Endothelial cell of umbilical vein (primary cell): ENCODE data around the gene CNTNAP1. TPM values are rescaled to one million over a fixed set of nuclear protein-coding genes. Genes with fewer than 3 reads are reported as not detected.

Source experiments
- BruUV-seq: library from RNA; stranded (reverse); fragments of 400-500 nt; replicated peaks from 2 replicates; lab custom pipeline; 2021; lab: Mats Ljungman, UMichigan
- CTCF ChIA-PET: fragments of 300-600, 350-600 bp; sonication (Branson Sonifier 250); formaldehyde crosslinking; loops from one replicate; lab custom pipeline; 2021; ENCODE audit warnings: antibody characterized with exemption, inconsistent platforms; lab: Charles Lee
- POLR2A ChIA-PET: fragments of 300-600, 350-600 bp; sonication (Branson Sonifier 250); formaldehyde crosslinking; loops from one replicate; lab custom pipeline; 2021; ENCODE audit warnings: antibody characterized with exemption, inconsistent platforms; lab: Charles Lee
- DNase-seq: peaks from one replicate; pipeline ENCODE4 v3.0.0-alpha.2; 2011; ENCODE audit warnings: low read depth, low spot score
- FAIRE-seq: peaks from 2 replicates; lab custom pipeline; 2011; peaks lifted over from hg19 to GRCh38; lab: Jason Lieb, UNC
- H2AFZ ChIP-seq: 2 replicates; pipeline ENCODE4 v1.6.0; 2012; ENCODE audit warnings: low read depth, low read length, control low read depth, inconsistent platforms
- H3K27ac ChIP-seq: 2 replicates; pipeline ENCODE4 v1.5.1; 2011; ENCODE audit warnings: low read depth, mild to moderate bottlenecking, control low read depth, low read length, moderate library complexity; ENCODE audit not compliant: insufficient read depth
- H3K27me3 ChIP-seq, 2 experiments: 2 replicates each; pipeline versions ENCODE4 v1.6.0 to v1.6.1; 2011; ENCODE audit warnings: low read length in 2 of 2, mixed read lengths in 1 of 2; ENCODE audit not compliant: control insufficient read depth in 2 of 2, insufficient read depth in 2 of 2
- H3K36me3 ChIP-seq, 2 experiments: 2 replicates in 1 of 2; 3 replicates in 1 of 2; pipeline ENCODE4 v1.5.1; 2011; ENCODE audit warnings: low read length in 2 of 2, mild to moderate bottlenecking in 1 of 2, moderate library complexity in 1 of 2; ENCODE audit not compliant: control insufficient read depth in 2 of 2, insufficient read depth in 2 of 2; ENCODE audit errors: extremely low read depth in 1 of 2
- H3K4me1 ChIP-seq: 3 replicates; pipeline ENCODE4 v1.5.1; 2011; ENCODE audit warnings: mild to moderate bottlenecking, low read length; ENCODE audit not compliant: control insufficient read depth, insufficient read depth; ENCODE audit errors: extremely low read depth
- H3K4me2 ChIP-seq: 2 replicates; pipeline ENCODE4 v1.6.1; 2011; ENCODE audit warnings: low read length, control low read depth, mixed read lengths; ENCODE audit not compliant: insufficient read depth
- H3K4me3 ChIP-seq, 3 experiments: fragments of 200-600 bp in 1 of 3; sonication (generic), shearing (Covaris generic) in 1 of 3; replicated peaks in 1 of 3; 2 replicates each; pipeline ENCODE4 v1.5.1; 2011 to 2016; ENCODE audit warnings: control low read depth in 3 of 3, low read length in 3 of 3, mild to moderate bottlenecking in 2 of 3, inconsistent platforms in 1 of 3, low read depth in 1 of 3, moderate library complexity in 1 of 3; ENCODE audit not compliant: insufficient read depth in 1 of 3
- H3K79me2 ChIP-seq: 2 replicates; pipeline ENCODE4 v1.6.0; 2012; ENCODE audit warnings: low read length, inconsistent platforms; ENCODE audit not compliant: control insufficient read depth, insufficient read depth
- H3K9ac ChIP-seq: replicated peaks from 2 replicates; pipeline ENCODE3; 2011; ENCODE audit warnings: low read length, control low read depth; ENCODE audit not compliant: insufficient read depth; ENCODE audit errors: extremely low read depth
- H3K9me1 ChIP-seq: replicated peaks from 3 replicates; pipeline ENCODE4 v1.6.0; 2011; ENCODE audit warnings: mild to moderate bottlenecking, low read length; ENCODE audit not compliant: control insufficient read depth, insufficient read depth; ENCODE audit errors: extremely low read depth
- H3K9me3 ChIP-seq: replicated peaks from 2 replicates; pipeline ENCODE4 v1.5.1; 2012; ENCODE audit warnings: low read length, inconsistent platforms; ENCODE audit not compliant: control insufficient read depth, insufficient read depth
- H4K20me1 ChIP-seq: replicated peaks from 2 replicates; pipeline ENCODE3; 2011; ENCODE audit warnings: mild to moderate bottlenecking, low read length; ENCODE audit not compliant: control insufficient read depth, insufficient read depth; ENCODE audit errors: extremely low read depth
- EZH2 ChIP-seq: IDR thresholded peaks from 2 replicates; pipeline ENCODE4 v1.6.1; 2012; ENCODE audit warnings: borderline replicate concordance, low read depth, mild to moderate bottlenecking, moderate library complexity, low read length, inconsistent platforms; ENCODE audit not compliant: severe bottlenecking
- FOS ChIP-seq: IDR thresholded peaks from 2 replicates; pipeline ENCODE4 v1.6.1; 2011; ENCODE audit warnings: mild to moderate bottlenecking, low read length, moderate library complexity, borderline replicate concordance; ENCODE audit not compliant: insufficient read depth
- GATA2 ChIP-seq: IDR thresholded peaks from 2 replicates; pipeline ENCODE4 v1.7.0; 2011; ENCODE audit warnings: low read depth, mild to moderate bottlenecking, moderate library complexity, mixed read lengths, low read length; ENCODE audit not compliant: insufficient read length, insufficient read depth
- JUN ChIP-seq: IDR thresholded peaks from 2 replicates; pipeline ENCODE4 v1.6.1; 2011; ENCODE audit warnings: borderline replicate concordance, low read depth; ENCODE audit not compliant: insufficient read length, insufficient read depth
- MYC ChIP-seq: IDR thresholded peaks from one replicate; pipeline ENCODE4 v1.6.1; 2011; ENCODE audit warnings: mild to moderate bottlenecking, low read depth, low read length
- POLR2A ChIP-seq: IDR thresholded peaks from 2 replicates; pipeline ENCODE4 v1.6.1; 2012; ENCODE audit warnings: low read depth, mild to moderate bottlenecking, control low read depth, low read length
- POLR2AphosphoS5 ChIP-seq: IDR thresholded peaks from 2 replicates; pipeline ENCODE4 v1.6.1; 2012; ENCODE audit warnings: low read depth, mild to moderate bottlenecking, control low read depth, low read length, moderate library complexity; ENCODE audit not compliant: insufficient read depth
- dilution Hi-C: fragments of 300-500 bp; cut with MboI; formaldehyde crosslinking; loops from one replicate; pipeline ENCODE4 v1.15.0; 2019; ENCODE audit warnings: low sequenced_read_pairs; ENCODE audit not compliant: extremely low pct_ligation_motif_present
- intact Hi-C: fragments of 100-400 bp; cut with micrococcal nuclease; formaldehyde crosslinking; loops from one replicate; pipeline ENCODE4 v1.10.0; 2022
- polyA plus RNA-seq, 4 experiments: library from polyadenylated mRNA; depleted of rRNA in 3 of 4; stranded (reverse) in 3 of 4; unstranded in 1 of 4; fragments of >200 nt; gene quantifications; 2 replicates each; pipeline versions ENCODE4 v1.2.1 to v1.2.3, GENCODE V29; 2011 to 2012; ENCODE audit warnings: missing spikeins in 1 of 4
- total RNA-seq: library from RNA; stranded (reverse); gene quantifications from 2 replicates; pipeline ENCODE4 v1.2.3, GENCODE V29; 2021
- TF ChIP-seq, protein P1 (sequence below): IDR thresholded peaks from 2 replicates; pipeline ENCODE4 v1.6.1; 2011; ENCODE audit not compliant: insufficient read depth, insufficient read length
- TF ChIP-seq, protein P2 (sequence below), 2 donors: IDR thresholded peaks; 1 replicate in 1 of 2; 2 replicates in 1 of 2; pipeline ENCODE4 v1.5.1; 2011; ENCODE audit warnings: low read length in 2 of 2, mild to moderate bottlenecking in 2 of 2, moderate library complexity in 2 of 2, control low read depth in 1 of 2, inconsistent platforms in 1 of 2, low read depth in 1 of 2; ENCODE audit not compliant: insufficient read depth in 1 of 2; ENCODE audit errors: extremely low read depth in 1 of 2

The CNTNAP1 gene
- total and polyA plus RNA-seq, 2 donors (not counting 3 experiments of a cell fraction or from before 2014, with no cell fraction given) = 26.3 to 44.8 TPM

DNA sequence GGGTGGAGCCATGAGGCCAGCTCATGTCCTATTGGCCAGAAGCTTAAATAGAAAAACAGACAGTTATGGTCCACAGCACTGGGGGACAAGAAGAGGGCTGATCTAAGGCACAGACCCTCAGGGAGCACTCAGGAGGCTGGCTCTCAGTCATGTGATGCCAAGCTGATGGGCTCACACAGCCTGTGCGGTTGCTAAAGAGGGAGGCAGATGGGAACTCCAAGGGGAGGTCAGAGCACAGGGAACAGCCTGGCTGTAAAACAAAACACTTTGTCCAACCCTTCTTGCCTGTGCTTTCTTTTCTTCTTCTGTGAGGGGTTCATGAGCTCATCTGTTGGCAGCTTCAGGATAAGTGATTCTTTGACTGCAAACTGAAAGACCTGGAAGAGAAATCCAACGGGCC, 27.2 kb downstream of the CNTNAP1 start:
- no peaks in the 10 kb centered on the region for H3K27me3 ChIP-seq
- H4K20me1 ChIP-seq = no peaks in the 10 kb centered on the region
- CTCF ChIA-PET = interaction anchor here (1.3 to 2.6 kb wide), 3 partner anchors 54 to 131 kb away, joined by 3 to 21 read pairs (median 4); partner anchors contain the start of genes BECN1 and PSMC3IP
- no peaks in the 10 kb centered on the region for H3K9me3 ChIP-seq
- intact Hi-C loops (no loop called here), dilution Hi-C loops (no loop called here)
- no peak overlapping the region for H3K27ac ChIP-seq
- no peaks in the 10 kb centered on the region for H3K4me1 ChIP-seq
- FAIRE-seq = no peak
- no peak overlapping the region for H2AFZ ChIP-seq
- no peak overlapping the region for H3K4me3 ChIP-seq
- no peaks in the 10 kb centered on the region for H3K79me2 ChIP-seq
- no peak overlapping the region for H3K9ac ChIP-seq
- no peak for TF ChIP-seq POLR2AphosphoS5
- no peak for TF ChIP-seq GATA2
- TF ChIP-seq, protein P1, sequence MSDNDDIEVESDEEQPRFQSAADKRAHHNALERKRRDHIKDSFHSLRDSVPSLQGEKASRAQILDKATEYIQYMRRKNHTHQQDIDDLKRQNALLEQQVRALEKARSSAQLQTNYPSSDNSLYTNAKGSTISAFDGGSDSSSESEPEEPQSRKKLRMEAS = no peak
- no peak for TF ChIP-seq FOS
- TF ChIP-seq MYC = no peak
- no peak for TF ChIP-seq JUN
- TF ChIP-seq POLR2A = no peak
- TF ChIP-seq, protein P2, sequence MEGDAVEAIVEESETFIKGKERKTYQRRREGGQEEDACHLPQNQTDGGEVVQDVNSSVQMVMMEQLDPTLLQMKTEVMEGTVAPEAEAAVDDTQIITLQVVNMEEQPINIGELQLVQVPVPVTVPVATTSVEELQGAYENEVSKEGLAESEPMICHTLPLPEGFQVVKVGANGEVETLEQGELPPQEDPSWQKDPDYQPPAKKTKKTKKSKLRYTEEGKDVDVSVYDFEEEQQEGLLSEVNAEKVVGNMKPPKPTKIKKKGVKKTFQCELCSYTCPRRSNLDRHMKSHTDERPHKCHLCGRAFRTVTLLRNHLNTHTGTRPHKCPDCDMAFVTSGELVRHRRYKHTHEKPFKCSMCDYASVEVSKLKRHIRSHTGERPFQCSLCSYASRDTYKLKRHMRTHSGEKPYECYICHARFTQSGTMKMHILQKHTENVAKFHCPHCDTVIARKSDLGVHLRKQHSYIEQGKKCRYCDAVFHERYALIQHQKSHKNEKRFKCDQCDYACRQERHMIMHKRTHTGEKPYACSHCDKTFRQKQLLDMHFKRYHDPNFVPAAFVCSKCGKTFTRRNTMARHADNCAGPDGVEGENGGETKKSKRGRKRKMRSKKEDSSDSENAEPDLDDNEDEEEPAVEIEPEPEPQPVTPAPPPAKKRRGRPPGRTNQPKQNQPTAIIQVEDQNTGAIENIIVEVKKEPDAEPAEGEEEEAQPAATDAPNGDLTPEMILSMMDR (IDR thresholded peaks at IDR 0.05; ENCODE audit: extremely low read depth in 1 of 2, insufficient read depth in 1 of 2, low read depth in 1 of 2, low read length in 2 of 2) = no peak
- TF ChIP-seq EZH2 = no peak
- DNase-seq = no peak
- no peak overlapping the region for H3K4me2 ChIP-seq
- H3K9me1 ChIP-seq = no peaks in the 10 kb centered on the region
- BruUV-seq = no TSS peak
- POLR2A ChIA-PET = no interaction called here
- peaks cover 8 to 49% of the 10 kb centered on the region in 2 experiments for H3K36me3 ChIP-seq
